Upper lobe of left lung (tissue), 6 donors: ENCODE results near the gene PLA2G4D. TPM values are rescaled to one million over a fixed set of nuclear protein-coding genes. Genes with fewer than 3 reads are reported as not detected.

Experiments used
- ATAC-seq, 2 donors: fragments of 200-7000 bp; cut with Tn5 transposase; one replicate each; pipeline ENCODE4 v1.9.1; 2022; ENCODE audit warnings: mild to moderate bottlenecking in 2 of 2, moderate library complexity in 2 of 2; ENCODE audit not compliant: low FRiP score in 2 of 2
- DNase-seq, 2 donors: peaks; one replicate each; pipeline ENCODE4 v3.0.0-alpha.2; 2019 to 2020
- H3K27ac ChIP-seq, 4 donors: fragments of 200-600 bp; sonication (generic); one replicate each; pipeline ENCODE4 v1.5.1; 2016 to 2019
- H3K27me3 ChIP-seq, 4 donors: fragments of 200-600 bp; sonication (generic); one replicate each; pipeline ENCODE4 v1.5.1; 2017 to 2019
- H3K36me3 ChIP-seq, 4 donors: fragments of 200-600 bp; sonication (generic); one replicate each; pipeline ENCODE4 v1.5.1; 2016 to 2019
- H3K4me1 ChIP-seq, 4 donors: fragments of 200-600 bp; sonication (generic); one replicate each; pipeline ENCODE4 v1.5.1; 2018 to 2019
- H3K4me3 ChIP-seq, 4 donors: fragments of 200-600 bp; sonication (generic); one replicate each; pipeline ENCODE4 v1.5.1; 2017 to 2019; ENCODE audit warnings: mild to moderate bottlenecking in 2 of 4, moderate library complexity in 1 of 4
- H3K9me3 ChIP-seq, 4 donors: fragments of 200-600 bp; sonication (generic); one replicate each; pipeline ENCODE4 v1.5.1; 2018 to 2019
- CTCF ChIP-seq, 6 experiments: fragments of 450-650 bp in 4 of 6; fragments of 200-600 bp in 2 of 6; sonication (generic) in 2 of 6; IDR thresholded peaks; one replicate each; pipeline ENCODE4 v1.5.1; 2016 to 2019; ENCODE audit warnings: antibody characterized with exemption in 6 of 6
- EP300 ChIP-seq, 4 donors: sonication (generic); formaldehyde crosslinking; IDR thresholded peaks; one replicate each; pipeline ENCODE4 v1.5.1; 2017; ENCODE audit warnings: antibody characterized with exemption in 4 of 4, control low read depth in 2 of 4
- POLR2A ChIP-seq, 4 donors: fragments of 450-650 bp; IDR thresholded peaks; one replicate each; pipeline ENCODE4 v1.5.1; 2016 to 2017; ENCODE audit warnings: antibody characterized with exemption in 4 of 4, mild to moderate bottlenecking in 2 of 4
- POLR2AphosphoS5 ChIP-seq, 2 donors: sonication (generic); formaldehyde crosslinking; IDR thresholded peaks; one replicate each; pipeline ENCODE4 v1.5.1; 2017; ENCODE audit warnings: antibody characterized with exemption in 2 of 2
- WGBS, 2 donors: methylation state at CpG; one replicate each; pipeline ENCODE4 v1.1.5; 2017 to 2018; 5-methylcytosine and 5-hydroxymethylcytosine counted together
- total RNA-seq, 6 donors: library from RNA; depleted of rRNA in 4 of 6; stranded (reverse); fragments of >200 nt in 4 of 6; gene quantifications; one replicate each; pipeline versions ENCODE4 v1.1.0 to v1.2.1, GENCODE V29; 2016 to 2021
- donor health status: DM: no; HTN: no; CAD: no; lungs with moderate emphysema.
- donor health status: DM: no; HTN: yes; CAD: no; lungs with severe emphysema.

Gene PLA2G4D
- total RNA-seq, 6 donors from 2014 or later, result not detected

- no peaks in the 10 kb centered on the region for H3K27me3 ChIP-seq
- ATAC-seq, result peak; percentile 90
Observed at GRCh38 chr15:42084465-42085235, 9.7 kb downstream of the PLA2G4D start.

GRCh38 chr15:42083916-42084315 is 10.4 kb downstream of the PLA2G4D start:
- no peak for TF ChIP-seq POLR2AphosphoS5 (IDR thresholded peaks at IDR 0.05)
- no peak for TF ChIP-seq EP300 (IDR thresholded peaks at IDR 0.05)
- TF ChIP-seq POLR2A (IDR thresholded peaks at IDR 0.05), result no peak
- no peak for TF ChIP-seq CTCF (IDR thresholded peaks at IDR 0.05)
- Histone ChIP-seq H3K27ac (no peak overlapping the region), H3K36me3 (no peaks in the 10 kb centered on the region), H3K4me1 (peaks cover 4 to 13% (median 10%) of the 10 kb centered on the region in 4 donors), H3K4me3 (no peak overlapping the region), H3K9me3 (no peaks in the 10 kb centered on the region), H3K27me3 (no peaks in the 10 kb centered on the region)
- ATAC-seq (no peak), DNase-seq (no peak)
- 92 to 95% methylated on average over 12 to 13 of the region's 13 CpGs for WGBS, 2 donors

More at GRCh38 chr15:42084465-42085235, 9.7 kb downstream of the PLA2G4D start:
- no peak overlapping the region for H3K4me3 ChIP-seq
- TF ChIP-seq POLR2A (IDR thresholded peaks at IDR 0.05) (peak in 1 of 4 donors; percentile 15), POLR2AphosphoS5 (IDR thresholded peaks at IDR 0.05) (no peak), EP300 (IDR thresholded peaks at IDR 0.05) (no peak), CTCF (IDR thresholded peaks at IDR 0.05) (peak; percentile 90 to 95 (median 94))
- H3K9me3 ChIP-seq, result no peaks in the 10 kb centered on the region
- peaks cover 4 to 13% (median 10%) of the 10 kb centered on the region in 4 donors for H3K4me1 ChIP-seq
- WGBS, 2 donors, result 22 to 24% methylated on average over 19 to 23 of the region's 29 CpGs
- DNase-seq, result peak; percentile 85 to 93
- peak overlapping the region in 2 of 4 donors; percentile 35 for H3K27ac ChIP-seq
- H3K36me3 ChIP-seq, result no peaks in the 10 kb centered on the region

GRCh38 chr15:42083605-42083908 is 10.8 kb downstream of the PLA2G4D start:
- TF ChIP-seq EP300 (IDR thresholded peaks at IDR 0.05) (no peak), POLR2A (IDR thresholded peaks at IDR 0.05) (no peak), POLR2AphosphoS5 (IDR thresholded peaks at IDR 0.05) (no peak), CTCF (IDR thresholded peaks at IDR 0.05) (no peak)
- ATAC-seq (no peak), DNase-seq (no peak)
- 95% methylated on average over 3 of the region's 3 CpGs; no CpG with 5 or more reads in 1 of the 2 donors for WGBS, 2 donors
- Histone ChIP-seq H3K4me3 (no peak overlapping the region), H3K36me3 (no peaks in the 10 kb centered on the region), H3K9me3 (no peaks in the 10 kb centered on the region), H3K27ac (no peak overlapping the region), H3K27me3 (no peaks in the 10 kb centered on the region), H3K4me1 (peaks cover 4 to 13% (median 10%) of the 10 kb centered on the region in 4 donors)

GRCh38 chr15:42082823-42083604 is 11.3 kb downstream of the PLA2G4D start:
- no peak overlapping the region for H3K27ac ChIP-seq
- H3K4me1 ChIP-seq, result peaks cover 4 to 13% (median 10%) of the 10 kb centered on the region in 4 donors
- H3K27me3 ChIP-seq, result no peaks in the 10 kb centered on the region
- 89 to 91% methylated on average over 11 to 15 of the region's 17 CpGs for WGBS, 2 donors
- H3K36me3 ChIP-seq, result no peaks in the 10 kb centered on the region
- TF ChIP-seq CTCF (IDR thresholded peaks at IDR 0.05) (no peak), POLR2AphosphoS5 (IDR thresholded peaks at IDR 0.05) (no peak), EP300 (IDR thresholded peaks at IDR 0.05) (no peak), POLR2A (IDR thresholded peaks at IDR 0.05) (no peak)
- H3K9me3 ChIP-seq, result no peaks in the 10 kb centered on the region
- DNase-seq, result peak in 1 of 2 donors; percentile 53
- no peak overlapping the region for H3K4me3 ChIP-seq
- no peak for ATAC-seq
